Activated naive CD8-positive, alpha-beta T cell (primary cell): ENCODE measurements around the gene ASL.
A peak's percentile ranks its signal among the peaks of the same experiment; 100 is the strongest.
"Not testable (repeated sequence)": the region's sequence is repeated elsewhere in the genome, so short reads cannot be mapped to it uniquely, and the experiment has no call there.

Source experiments
- H3K27ac Mint-ChIP-seq: one replicate; pipeline ENCODE4 v1.8.0; 2021; ENCODE audit warnings: mixed read lengths
- H3K27me3 Mint-ChIP-seq: one replicate; pipeline ENCODE4 v1.8.0; 2021; ENCODE audit warnings: mixed read lengths
- H3K36me3 Mint-ChIP-seq: one replicate; pipeline ENCODE4 v1.8.0; 2021; ENCODE audit warnings: mixed read lengths
- H3K4me1 Mint-ChIP-seq: one replicate; pipeline ENCODE4 v1.8.0; 2021; ENCODE audit warnings: low read depth, mixed read lengths
- H3K4me3 Mint-ChIP-seq: one replicate; pipeline ENCODE4 v1.8.0; 2021; ENCODE audit warnings: mild to moderate bottlenecking, mixed read lengths
- H3K9me3 Mint-ChIP-seq: one replicate; pipeline ENCODE4 v1.8.0; 2021; ENCODE audit warnings: low read depth, mixed read lengths

Gene ASL

DNA sequence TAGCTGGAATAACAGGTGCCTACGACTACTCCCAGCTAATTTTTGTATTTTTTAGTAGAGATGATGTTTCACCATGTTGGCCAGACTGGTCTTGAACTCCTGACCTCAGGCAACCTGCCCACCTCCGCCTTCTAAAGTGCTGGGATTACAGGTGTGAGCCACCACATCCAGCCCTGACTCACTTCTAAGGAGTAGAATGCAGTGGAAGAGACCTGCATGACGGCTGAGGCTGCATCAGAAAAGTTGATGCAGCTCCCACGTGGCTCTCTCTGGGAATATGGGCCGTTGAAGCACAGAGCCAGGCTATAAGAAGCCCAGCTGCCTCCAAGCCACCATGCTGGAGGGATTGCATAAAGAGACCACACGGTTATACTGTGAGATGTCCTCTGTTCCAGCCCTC, 21.6 kb upstream of the ASL start:
- Mint-ChIP-seq H3K4me3 (no peak overlapping the region), H3K36me3 (no peaks in the 10 kb centered on the region), H3K27me3 (no peaks in the 10 kb centered on the region), H3K9me3 (no peaks in the 10 kb centered on the region), H3K4me1 (no peaks in the 10 kb centered on the region), H3K27ac (no peak overlapping the region)

DNA sequence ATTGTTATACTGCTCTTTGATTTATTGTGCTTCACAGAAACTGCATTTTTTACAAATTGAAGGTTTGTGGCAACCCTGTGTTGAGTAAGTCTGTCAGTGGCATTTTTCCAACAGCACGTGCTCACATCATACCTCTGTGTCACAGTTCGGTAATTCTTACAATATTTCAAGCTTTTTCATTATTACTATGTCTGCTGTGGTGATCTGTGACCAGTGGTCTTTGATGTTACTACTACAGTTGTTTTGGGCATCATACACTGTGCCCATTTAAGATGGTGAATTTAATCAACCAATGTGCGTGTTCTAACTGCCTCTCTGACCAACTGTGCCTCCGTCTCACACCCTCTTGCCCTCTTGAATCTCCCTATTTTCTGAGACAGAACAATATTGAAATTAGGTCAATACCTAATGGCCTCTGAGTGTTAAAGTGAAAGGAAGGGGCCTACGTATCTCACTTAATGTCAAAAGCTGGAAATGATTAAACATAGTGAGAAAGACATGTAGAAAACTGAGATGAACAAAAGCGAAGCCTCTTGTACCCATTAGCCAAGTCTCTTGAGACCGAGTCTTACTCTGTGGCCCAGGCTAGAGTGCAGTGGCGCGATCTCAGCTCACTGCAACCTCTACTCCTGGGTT, 20.2 kb upstream of the ASL start:
- Mint-ChIP-seq H3K4me1 (no peaks in the 10 kb centered on the region), H3K4me3 (no peak overlapping the region), H3K36me3 (no peaks in the 10 kb centered on the region), H3K9me3 (no peaks in the 10 kb centered on the region), H3K27me3 (no peaks in the 10 kb centered on the region), H3K27ac (no peak overlapping the region)

DNA sequence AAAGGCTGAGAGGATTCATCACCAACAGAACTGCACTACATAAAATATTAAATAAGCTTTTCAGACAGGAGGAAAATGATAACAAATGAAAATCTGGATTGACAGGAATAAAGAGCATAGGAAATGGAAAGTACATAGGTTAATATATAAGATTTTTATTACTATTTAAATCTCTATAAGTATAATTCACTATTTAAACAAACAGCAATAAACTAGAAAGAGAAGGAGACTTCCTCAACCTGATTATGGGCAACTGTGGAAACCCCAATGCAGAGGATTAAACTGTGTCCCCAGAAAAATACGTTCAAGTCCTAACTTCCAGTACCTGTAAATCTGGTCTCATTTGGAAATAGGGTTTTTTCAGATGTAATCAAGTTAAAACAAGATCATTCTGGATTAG, 14.8 kb upstream of the ASL start:
- no peaks in the 10 kb centered on the region for H3K4me1 Mint-ChIP-seq
- no peaks in the 10 kb centered on the region for H3K36me3 Mint-ChIP-seq
- no peaks in the 10 kb centered on the region for H3K27me3 Mint-ChIP-seq
- H3K4me3 Mint-ChIP-seq = no peak overlapping the region
- H3K9me3 Mint-ChIP-seq = peaks cover 5% of the 10 kb centered on the region
- no peak overlapping the region for H3K27ac Mint-ChIP-seq

DNA sequence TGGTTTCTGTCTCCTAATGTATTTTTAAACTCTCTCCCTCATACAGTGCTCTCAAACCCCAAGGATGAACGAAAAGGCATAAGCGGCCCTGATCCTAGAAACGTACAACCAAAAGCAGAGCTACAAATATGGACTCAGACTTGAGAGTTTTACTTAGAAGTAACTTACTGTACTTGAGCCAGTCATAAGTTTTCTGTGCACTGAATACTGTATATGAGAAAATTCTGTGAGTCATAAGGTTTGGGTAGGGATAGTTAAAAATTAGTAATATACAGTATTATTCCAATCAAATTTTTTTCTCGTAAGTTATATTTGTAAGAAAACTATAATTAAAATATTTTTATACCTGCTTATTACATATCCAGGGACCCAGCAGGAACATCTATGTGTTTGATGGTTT, 5.9 kb upstream of the ASL start:
- H3K4me3 Mint-ChIP-seq = no peak overlapping the region
- no peaks in the 10 kb centered on the region for H3K36me3 Mint-ChIP-seq
- no peaks in the 10 kb centered on the region for H3K27me3 Mint-ChIP-seq
- no peaks in the 10 kb centered on the region for H3K9me3 Mint-ChIP-seq
- H3K4me1 Mint-ChIP-seq = peaks cover 2% of the 10 kb centered on the region
- H3K27ac Mint-ChIP-seq = no peak overlapping the region

DNA sequence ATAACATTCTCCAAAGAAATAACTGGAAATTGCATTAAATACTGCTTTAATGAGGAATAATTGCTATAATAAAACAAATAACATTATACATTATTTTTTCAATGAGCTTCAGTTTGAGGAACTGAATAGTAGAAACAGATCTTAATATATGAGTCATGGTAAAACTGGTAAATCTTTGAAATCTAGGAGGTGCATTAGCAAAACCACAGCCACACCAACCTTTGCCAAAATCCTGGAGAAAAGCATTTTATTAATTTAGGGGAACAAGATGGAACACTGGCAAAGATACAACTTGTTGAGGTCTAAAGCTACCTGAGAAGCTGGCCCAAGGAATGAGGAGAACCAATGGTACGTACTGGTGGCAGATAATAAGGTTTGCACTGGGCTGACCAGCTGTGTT, 5.4 kb upstream of the ASL start:
- Mint-ChIP-seq H3K27ac (no peak overlapping the region), H3K9me3 (no peaks in the 10 kb centered on the region)

DNA sequence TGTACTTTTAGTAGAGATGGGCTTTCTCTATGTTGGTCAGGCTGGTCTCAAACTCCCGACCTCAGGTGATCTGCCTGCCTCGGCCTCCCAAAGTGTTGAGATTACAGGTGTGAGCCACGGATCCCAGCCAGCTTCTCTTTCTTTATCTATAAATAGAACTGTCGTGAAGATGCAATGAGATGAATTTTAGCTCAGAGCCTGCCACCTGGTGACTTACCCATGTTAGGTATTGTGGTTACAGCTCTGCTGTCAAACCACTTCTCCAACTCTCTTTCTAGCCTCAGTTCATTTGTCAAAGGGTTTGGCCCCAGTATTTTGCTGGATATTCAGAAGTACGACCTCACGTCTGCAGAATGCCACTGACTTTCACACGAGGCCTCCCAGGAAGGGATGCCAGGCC, 3.4 kb upstream of the ASL start:
- peaks cover 11% of the 10 kb centered on the region for H3K4me1 Mint-ChIP-seq
- not testable (repeated sequence) for H3K27me3 Mint-ChIP-seq, H3K4me3 Mint-ChIP-seq, H3K36me3 Mint-ChIP-seq, H3K27ac Mint-ChIP-seq, H3K9me3 Mint-ChIP-seq

More for the DNA sequence above, 5.4 kb upstream of the ASL start:
- H3K36me3 Mint-ChIP-seq = no peaks in the 10 kb centered on the region
- H3K27me3 Mint-ChIP-seq = no peaks in the 10 kb centered on the region
- peaks cover 2% of the 10 kb centered on the region for H3K4me1 Mint-ChIP-seq
- H3K4me3 Mint-ChIP-seq = no peak overlapping the region

DNA sequence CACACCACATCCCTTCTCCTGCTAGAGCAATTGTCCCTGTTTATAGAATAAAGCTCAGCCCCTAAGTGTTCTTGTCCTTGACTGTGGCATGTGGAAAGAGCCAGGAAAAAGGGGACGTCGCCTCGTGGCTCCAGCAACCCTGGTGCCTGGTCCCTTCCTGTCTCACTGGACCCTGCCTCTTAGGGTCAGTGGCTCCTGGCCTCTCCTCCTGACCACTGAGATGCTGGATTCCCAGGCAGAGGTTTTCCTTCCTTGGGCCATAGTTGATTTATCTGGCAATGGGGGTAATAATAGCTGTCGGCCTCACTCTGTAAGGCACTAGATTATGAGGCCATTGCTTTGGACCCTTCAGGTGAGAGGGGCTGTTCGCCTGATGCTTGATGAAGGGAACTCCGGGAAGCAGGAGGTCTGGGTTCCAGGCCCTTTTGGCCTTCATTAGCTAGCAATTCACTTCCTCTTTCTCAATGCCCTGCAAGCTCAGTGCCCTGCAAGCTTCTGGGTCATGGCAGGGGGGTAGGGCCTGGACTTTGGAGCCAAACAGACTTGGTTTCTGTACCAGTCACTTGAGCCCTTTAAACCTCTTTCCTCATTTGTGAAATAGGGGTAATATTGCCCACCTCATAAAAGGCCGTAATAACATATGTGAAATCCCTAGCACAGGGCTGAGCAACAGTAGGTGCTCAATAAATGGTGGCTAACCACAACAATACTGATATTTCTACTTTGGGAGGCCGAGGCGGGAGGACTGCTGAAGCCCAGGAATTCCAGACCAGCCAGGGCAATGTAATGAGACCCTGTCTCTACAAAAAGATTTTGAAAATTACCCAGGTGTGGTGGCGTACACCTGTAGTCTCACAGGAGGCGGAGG, 1.1 kb downstream of the ASL start:
- H3K4me3 Mint-ChIP-seq = peak overlapping the region; percentile 79
- no peaks in the 10 kb centered on the region for H3K36me3 Mint-ChIP-seq
- peaks cover 13% of the 10 kb centered on the region for H3K4me1 Mint-ChIP-seq
- H3K9me3 Mint-ChIP-seq = no peaks in the 10 kb centered on the region
- peak overlapping the region; percentile 10 for H3K27ac Mint-ChIP-seq
- H3K27me3 Mint-ChIP-seq = no peaks in the 10 kb centered on the region

DNA sequence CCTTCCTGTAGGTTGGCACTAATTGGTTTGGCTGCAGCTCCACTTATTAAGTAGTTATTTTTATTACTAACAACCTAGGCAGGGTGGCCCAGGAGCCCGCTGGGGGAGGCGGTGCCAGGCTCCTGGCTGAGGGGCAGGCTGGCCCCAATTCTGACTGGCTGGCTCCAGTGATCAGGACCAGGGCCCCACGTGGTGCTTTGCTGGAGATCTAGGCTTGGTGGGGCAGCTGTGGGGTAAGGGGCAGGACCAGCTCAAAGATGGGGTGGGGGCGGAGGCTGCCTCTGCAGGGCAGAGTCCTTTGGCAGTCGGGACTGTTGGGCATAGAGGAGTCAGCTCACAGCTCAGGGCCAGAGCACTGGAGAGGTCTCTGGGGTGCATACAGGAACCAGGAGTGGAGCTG, 2.4 kb downstream of the ASL start:
- no peak overlapping the region for H3K27ac Mint-ChIP-seq
- peak overlapping the region; percentile 13 for H3K4me3 Mint-ChIP-seq
- H3K9me3 Mint-ChIP-seq = no peaks in the 10 kb centered on the region
- H3K27me3 Mint-ChIP-seq = no peaks in the 10 kb centered on the region
- peaks cover 12% of the 10 kb centered on the region for H3K4me1 Mint-ChIP-seq
- H3K36me3 Mint-ChIP-seq = no peaks in the 10 kb centered on the region

DNA sequence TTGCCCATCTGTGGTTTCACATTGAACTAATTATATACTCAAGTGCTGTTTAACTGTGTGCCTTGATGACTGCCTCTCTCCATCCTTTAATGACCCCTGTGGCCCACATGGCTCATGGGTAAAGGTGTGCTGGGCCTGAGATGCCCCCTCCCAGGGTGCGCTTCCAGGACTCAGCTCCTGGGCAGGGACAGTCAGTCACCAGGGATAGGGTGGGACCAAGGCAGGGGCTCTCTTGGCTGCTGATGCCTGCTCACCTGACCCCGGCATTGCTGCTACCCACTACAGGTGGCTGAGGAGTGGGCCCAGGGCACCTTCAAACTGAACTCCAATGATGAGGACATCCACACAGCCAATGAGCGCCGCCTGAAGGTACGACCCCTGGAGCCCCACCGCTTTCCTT, 6.5 kb downstream of the ASL start:
- Mint-ChIP-seq H3K4me1 (peaks cover 4% of the 10 kb centered on the region), H3K9me3 (no peaks in the 10 kb centered on the region), H3K27me3 (no peaks in the 10 kb centered on the region), H3K36me3 (no peaks in the 10 kb centered on the region), H3K27ac (no peak overlapping the region), H3K4me3 (no peak overlapping the region)

DNA sequence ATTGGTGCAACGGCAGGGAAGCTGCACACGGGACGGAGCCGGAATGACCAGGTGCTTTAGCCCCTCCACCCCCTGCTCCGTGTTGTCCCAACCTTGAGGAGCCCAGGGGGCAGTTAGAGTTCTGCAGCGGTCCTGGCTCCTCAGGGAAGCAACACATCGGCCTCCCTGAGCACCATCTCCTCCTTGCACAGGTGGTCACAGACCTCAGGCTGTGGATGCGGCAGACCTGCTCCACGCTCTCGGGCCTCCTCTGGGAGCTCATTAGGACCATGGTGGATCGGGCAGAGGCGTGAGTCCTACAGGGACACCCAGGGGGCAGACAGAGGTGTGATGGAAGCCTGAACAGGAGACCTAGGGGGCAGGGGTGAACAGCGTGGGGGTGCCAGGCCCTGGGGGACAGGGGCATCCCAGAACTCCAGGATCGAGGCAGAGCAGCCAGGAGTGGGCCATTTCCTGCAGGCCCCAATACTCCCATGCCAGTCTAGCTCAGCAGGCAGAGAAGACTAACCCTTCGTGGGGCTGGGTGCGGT, 7.3 kb downstream of the ASL start:
- no peaks in the 10 kb centered on the region for H3K9me3 Mint-ChIP-seq
- no peaks in the 10 kb centered on the region for H3K27me3 Mint-ChIP-seq
- no peak overlapping the region for H3K4me3 Mint-ChIP-seq
- no peaks in the 10 kb centered on the region for H3K4me1 Mint-ChIP-seq
- H3K36me3 Mint-ChIP-seq = no peaks in the 10 kb centered on the region
- H3K27ac Mint-ChIP-seq = no peak overlapping the region

DNA sequence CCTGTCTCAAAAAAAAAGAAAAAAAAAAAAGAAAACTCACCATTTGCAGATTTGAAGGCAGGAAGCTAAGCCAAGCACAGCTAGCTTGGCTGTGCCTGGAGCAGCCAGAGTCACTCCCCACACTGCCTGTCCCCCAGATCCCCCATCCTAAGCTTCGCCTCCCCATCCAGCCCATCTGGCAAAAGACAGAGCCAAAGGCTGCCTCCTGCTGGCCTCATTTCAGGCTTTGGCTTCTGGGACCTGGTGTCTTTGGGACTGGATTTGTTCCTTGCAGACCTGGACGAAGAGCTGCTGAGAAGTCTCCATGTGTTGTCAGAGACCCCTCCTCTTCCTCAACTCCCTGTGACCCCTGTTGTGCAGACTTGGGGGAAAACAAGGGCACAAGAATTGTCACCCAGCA, 8.1 kb downstream of the ASL start:
- H3K4me1 Mint-ChIP-seq = no peaks in the 10 kb centered on the region
- no peak overlapping the region for H3K4me3 Mint-ChIP-seq
- no peaks in the 10 kb centered on the region for H3K27me3 Mint-ChIP-seq
- no peaks in the 10 kb centered on the region for H3K36me3 Mint-ChIP-seq
- no peak overlapping the region for H3K27ac Mint-ChIP-seq
- H3K9me3 Mint-ChIP-seq = no peaks in the 10 kb centered on the region

DNA sequence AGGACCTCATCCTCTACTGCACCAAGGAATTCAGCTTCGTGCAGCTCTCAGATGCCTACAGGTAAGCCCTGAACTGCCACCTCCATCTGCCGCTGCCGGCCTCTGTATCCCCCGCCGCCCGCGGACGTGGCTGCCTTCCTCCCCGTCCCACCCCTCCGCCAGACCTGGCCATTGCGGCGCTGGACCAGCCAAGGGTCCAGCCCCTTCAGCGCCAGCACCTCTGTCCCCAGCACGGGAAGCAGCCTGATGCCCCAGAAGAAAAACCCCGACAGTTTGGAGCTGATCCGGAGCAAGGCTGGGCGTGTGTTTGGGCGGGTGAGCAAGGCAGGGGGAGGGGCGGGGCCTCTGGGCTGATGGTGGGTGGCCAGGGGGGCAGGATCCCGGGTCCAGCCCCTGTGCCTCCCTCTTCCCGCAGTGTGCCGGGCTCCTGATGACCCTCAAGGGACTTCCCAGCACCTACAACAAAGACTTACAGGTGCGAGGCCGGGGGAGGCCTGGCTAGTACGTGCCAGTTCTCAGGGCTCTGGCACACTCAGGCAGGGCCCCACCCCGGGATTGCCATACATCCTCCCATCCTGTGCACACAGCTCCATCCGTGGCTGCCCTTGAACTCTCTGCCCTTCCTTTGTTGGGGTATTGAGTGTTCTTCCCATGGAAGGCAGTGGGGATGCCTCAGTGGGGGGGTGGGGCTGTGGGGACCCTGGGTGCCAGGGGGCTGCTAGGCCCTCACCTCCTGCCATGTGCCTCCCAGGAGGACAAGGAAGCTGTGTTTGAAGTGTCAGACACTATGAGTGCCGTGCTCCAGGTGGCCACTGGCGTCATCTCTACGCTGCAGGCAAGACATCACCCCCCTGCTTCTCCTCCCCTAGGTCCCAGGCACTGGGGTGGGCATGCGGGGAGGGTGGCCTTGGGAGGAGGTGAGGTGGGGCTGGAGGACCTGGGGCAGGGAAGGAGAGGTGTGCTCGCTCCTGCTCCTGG, 13.5 kb downstream of the ASL start:
- no peak overlapping the region for H3K27ac Mint-ChIP-seq
- H3K4me3 Mint-ChIP-seq = no peak overlapping the region
- H3K36me3 Mint-ChIP-seq = no peaks in the 10 kb centered on the region
- H3K9me3 Mint-ChIP-seq = no peaks in the 10 kb centered on the region
- H3K4me1 Mint-ChIP-seq = no peaks in the 10 kb centered on the region
- H3K27me3 Mint-ChIP-seq = no peaks in the 10 kb centered on the region

DNA sequence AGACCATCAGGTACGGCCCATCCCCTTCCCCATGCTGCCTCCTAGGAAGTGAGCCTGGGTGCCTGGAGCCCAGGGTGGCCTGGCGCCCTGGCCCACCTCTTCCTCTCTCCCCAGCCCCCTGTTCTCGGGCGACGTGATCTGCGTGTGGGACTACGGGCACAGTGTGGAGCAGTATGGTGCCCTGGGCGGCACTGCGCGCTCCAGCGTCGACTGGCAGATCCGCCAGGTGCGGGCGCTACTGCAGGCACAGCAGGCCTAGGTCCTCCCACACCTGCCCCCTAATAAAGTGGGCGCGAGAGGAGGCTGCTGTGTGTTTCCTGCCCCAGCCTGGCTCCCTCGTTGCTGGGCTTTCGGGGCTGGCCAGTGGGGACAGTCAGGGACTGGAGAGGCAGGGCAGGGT, 17.0 kb downstream of the ASL start:
- H3K36me3 Mint-ChIP-seq = no peaks in the 10 kb centered on the region
- H3K9me3 Mint-ChIP-seq = no peaks in the 10 kb centered on the region
- H3K27me3 Mint-ChIP-seq = no peaks in the 10 kb centered on the region
- H3K4me3 Mint-ChIP-seq = no peak overlapping the region
- H3K27ac Mint-ChIP-seq = no peak overlapping the region
- no peaks in the 10 kb centered on the region for H3K4me1 Mint-ChIP-seq

DNA sequence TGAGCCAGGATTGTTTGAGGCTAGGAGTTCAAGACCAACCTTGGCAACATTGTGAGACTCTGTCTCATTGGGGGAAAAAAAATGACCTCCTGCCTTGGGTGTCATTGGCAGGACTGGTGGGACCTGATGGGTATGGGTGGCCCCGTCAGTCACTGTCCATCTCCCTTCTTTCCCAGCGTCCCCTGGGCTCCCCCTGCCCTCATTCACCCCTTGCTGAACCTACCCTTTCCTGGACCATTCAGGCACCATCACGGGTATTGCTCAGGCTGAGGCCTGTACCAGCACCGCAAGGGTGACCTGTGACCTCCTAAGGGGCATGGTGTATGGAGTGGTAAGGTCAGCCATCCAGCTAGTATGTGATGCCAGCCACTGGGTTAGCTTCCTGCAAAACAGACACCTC, 19.4 kb downstream of the ASL start:
- no peaks in the 10 kb centered on the region for H3K27me3 Mint-ChIP-seq
- no peak overlapping the region for H3K4me3 Mint-ChIP-seq
- no peaks in the 10 kb centered on the region for H3K36me3 Mint-ChIP-seq
- no peak overlapping the region for H3K27ac Mint-ChIP-seq
- H3K4me1 Mint-ChIP-seq = peaks cover 5% of the 10 kb centered on the region
- no peaks in the 10 kb centered on the region for H3K9me3 Mint-ChIP-seq

DNA sequence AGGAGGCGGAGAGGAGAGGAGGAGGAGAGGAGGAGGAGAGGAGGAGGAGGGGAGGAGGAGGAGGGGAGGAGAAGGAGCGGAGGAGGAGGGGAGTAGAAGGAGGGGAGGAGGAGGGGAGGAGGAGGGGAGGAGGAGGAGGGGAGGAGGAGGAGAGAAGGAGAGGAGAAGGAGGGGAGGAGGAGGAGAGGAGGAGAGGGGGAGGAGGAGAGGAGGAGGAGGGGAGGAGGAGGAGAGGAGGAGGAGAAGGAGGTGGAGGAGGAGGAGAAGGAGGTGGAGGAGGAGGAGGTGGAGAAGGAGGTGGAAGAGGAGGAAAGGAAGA, 23.6 kb downstream of the ASL start:
- Mint-ChIP-seq H3K4me3 (no peak overlapping the region), H3K4me1 (peaks cover 7% of the 10 kb centered on the region)

More for the DNA sequence above, 23.6 kb downstream of the ASL start:
- Mint-ChIP-seq H3K36me3 (no peaks in the 10 kb centered on the region), H3K27me3 (no peaks in the 10 kb centered on the region), H3K9me3 (no peaks in the 10 kb centered on the region), H3K27ac (no peak overlapping the region)
